H9 (cell line): ENCODE results near the gene ZNF526. TPM values are rescaled to one million over a fixed set of nuclear protein-coding genes. Genes with fewer than 3 reads are reported as not detected.
A peak's percentile ranks its signal among the peaks of the same experiment; 100 is the strongest.

ENCODE experiments used
- DNase-seq: peaks from one replicate; pipeline ENCODE4 v3.0.0-alpha.2; 2017
- H2AFZ ChIP-seq: one replicate; pipeline ENCODE4 v1.6.1; 2013; ENCODE audit warnings: mild to moderate bottlenecking, low read length, control low read depth, moderate library complexity
- H2AK5ac ChIP-seq: 2 replicates; pipeline ENCODE4 v1.6.1; 2013; ENCODE audit warnings: low read length, control low read depth, mixed read lengths; ENCODE audit not compliant: insufficient read length
- H2BK120ac ChIP-seq: one replicate; pipeline ENCODE4 v1.6.1; 2013; ENCODE audit warnings: low read depth, mild to moderate bottlenecking, low read length, control low read depth, inconsistent platforms; ENCODE audit not compliant: poor library complexity, severe bottlenecking
- H2BK12ac ChIP-seq: 2 replicates; pipeline ENCODE4 v1.6.1; 2013; ENCODE audit warnings: low read length, control low read depth, mixed read lengths, low read depth; ENCODE audit not compliant: insufficient read length
- H2BK15ac ChIP-seq: 2 replicates; pipeline ENCODE4 v1.6.1; 2013; ENCODE audit warnings: low read depth, low read length, control low read depth
- H2BK20ac ChIP-seq: one replicate; pipeline ENCODE4 v1.6.1; 2013; ENCODE audit warnings: low read depth, mild to moderate bottlenecking, low read length, control low read depth, inconsistent platforms; ENCODE audit not compliant: poor library complexity, severe bottlenecking
- H2BK5ac ChIP-seq: 2 replicates; pipeline ENCODE4 v1.6.1; 2013; ENCODE audit warnings: low read length, control low read depth, mixed read lengths; ENCODE audit not compliant: insufficient read length
- H3K14ac ChIP-seq: 2 replicates; pipeline ENCODE4 v1.6.1; 2013; ENCODE audit warnings: low read length, control low read depth; ENCODE audit not compliant: insufficient read depth
- H3K18ac ChIP-seq: 2 replicates; pipeline ENCODE4 v1.6.1; 2013; ENCODE audit warnings: low read depth, mild to moderate bottlenecking, mixed read lengths, low read length, control low read depth; ENCODE audit not compliant: insufficient read length
- H3K23ac ChIP-seq: 2 replicates; pipeline ENCODE4 v1.6.1; 2013; ENCODE audit warnings: low read length, control low read depth, mixed read lengths, low read depth; ENCODE audit not compliant: insufficient read length
- H3K23me2 ChIP-seq: 2 replicates; pipeline ENCODE4 v1.6.1; 2013; ENCODE audit warnings: low read depth, mild to moderate bottlenecking, mixed read lengths, low read length, control low read depth; ENCODE audit not compliant: insufficient read length, poor library complexity, severe bottlenecking
- H3K27ac ChIP-seq: 2 replicates; pipeline ENCODE4 v1.5.1; 2013; ENCODE audit warnings: low read length, control low read depth, mixed read lengths, low read depth; ENCODE audit not compliant: insufficient read length
- H3K27me3 ChIP-seq: 2 replicates; pipeline ENCODE4 v1.6.1; 2013; ENCODE audit warnings: low read length, control low read depth, inconsistent platforms; ENCODE audit not compliant: insufficient read depth
- H3K4ac ChIP-seq: 2 replicates; pipeline ENCODE4 v1.6.1; 2013; ENCODE audit warnings: low read depth, mild to moderate bottlenecking, control low read depth, inconsistent platforms, low read length, moderate library complexity
- H3K4me1 ChIP-seq: 2 replicates; pipeline ENCODE4 v1.6.1; 2013; ENCODE audit warnings: low read length, control low read depth, inconsistent platforms; ENCODE audit not compliant: insufficient read depth
- H3K4me2 ChIP-seq: 2 replicates; pipeline ENCODE4 v1.6.1; 2013; ENCODE audit warnings: low read length, control low read depth, mixed read lengths; ENCODE audit not compliant: insufficient read length, insufficient read depth
- H3K56ac ChIP-seq: 2 replicates; pipeline ENCODE4 v1.6.1; 2013; ENCODE audit warnings: low read depth, mild to moderate bottlenecking, mixed read lengths, low read length, control low read depth; ENCODE audit not compliant: insufficient read length
- H3K79me1 ChIP-seq: 2 replicates; pipeline ENCODE4 v1.6.1; 2013; ENCODE audit warnings: low read depth, mild to moderate bottlenecking, moderate library complexity, low read length, control low read depth, inconsistent platforms; ENCODE audit not compliant: insufficient read depth, poor library complexity, severe bottlenecking
- H3K79me2 ChIP-seq: 2 replicates; pipeline ENCODE4 v1.6.1; 2013; ENCODE audit warnings: low read length, control low read depth, inconsistent platforms; ENCODE audit not compliant: insufficient read depth
- H3K9ac ChIP-seq: 2 replicates; pipeline ENCODE4 v1.6.1; 2013; ENCODE audit warnings: low read length, control low read depth, mixed read lengths; ENCODE audit not compliant: insufficient read length; ENCODE audit errors: extremely low read depth
- H3K9me3 ChIP-seq: one replicate; pipeline ENCODE4 v1.6.1; 2013; ENCODE audit warnings: low read depth, low read length, inconsistent platforms; ENCODE audit not compliant: control insufficient read depth
- H3T11ph ChIP-seq: one replicate; pipeline ENCODE4 v1.6.1; 2013; ENCODE audit warnings: mild to moderate bottlenecking, low read length, control low read depth, inconsistent platforms
- H4K20me1 ChIP-seq: one replicate; pipeline ENCODE4 v1.6.1; 2013; ENCODE audit not compliant: control insufficient read depth, insufficient read length, insufficient read depth
- H4K5ac ChIP-seq: 2 replicates; pipeline ENCODE4 v1.6.1; 2013; ENCODE audit warnings: low read depth, mild to moderate bottlenecking, mixed read lengths, low read length, control low read depth; ENCODE audit not compliant: insufficient read length
- H4K8ac ChIP-seq: replicated peaks from 2 replicates; pipeline ENCODE4 v1.6.1; 2013; ENCODE audit warnings: low read length, control low read depth, mixed read lengths, low read depth; ENCODE audit not compliant: insufficient read length
- H4K91ac ChIP-seq: 2 replicates; pipeline ENCODE4 v1.6.1; 2013; ENCODE audit warnings: low read depth, mild to moderate bottlenecking, moderate library complexity, mixed read lengths, low read length, control low read depth; ENCODE audit not compliant: insufficient read length
- H3K27ac Mint-ChIP-seq, 3 experiments: 2 replicates in 2 of 3; 3 replicates in 1 of 3; pipeline ENCODE4 v1.8.0; 2020 to 2021; ENCODE audit warnings: mixed read lengths in 3 of 3, mild to moderate bottlenecking in 1 of 3, moderate library complexity in 1 of 3
- H3K27me3 Mint-ChIP-seq: 2 replicates; pipeline ENCODE4 v1.8.0; 2021; ENCODE audit warnings: low read depth, mild to moderate bottlenecking, moderate library complexity, mixed read lengths
- H3K36me3 Mint-ChIP-seq, 3 experiments: 2 replicates in 2 of 3; 3 replicates in 1 of 3; pipeline ENCODE4 v1.8.0; 2020 to 2021; ENCODE audit warnings: low read depth in 3 of 3, mixed read lengths in 3 of 3; ENCODE audit not compliant: insufficient read depth in 1 of 3
- H3K4me1 Mint-ChIP-seq, 2 experiments: 2 replicates each; pipeline ENCODE4 v1.8.0; 2020; ENCODE audit warnings: mixed read lengths in 2 of 2
- H3K4me3 Mint-ChIP-seq, 2 experiments: 2 replicates in 1 of 2; 3 replicates in 1 of 2; pipeline ENCODE4 v1.8.0; 2020 to 2021; ENCODE audit warnings: mild to moderate bottlenecking in 2 of 2, mixed read lengths in 2 of 2, moderate library complexity in 1 of 2
- H3K9me3 Mint-ChIP-seq, 2 experiments: 2 replicates in 1 of 2; 3 replicates in 1 of 2; pipeline ENCODE4 v1.8.0; 2020; ENCODE audit warnings: mild to moderate bottlenecking in 2 of 2, mixed read lengths in 2 of 2, moderate library complexity in 1 of 2
- CTCF ChIP-seq: fragments of 200-600 bp; sonication (generic); conservative IDR thresholded peaks from 3 replicates; pipeline ENCODE4 v1.8.0; 2021; ENCODE audit warnings: antibody characterized with exemption, mild to moderate bottlenecking
- WGBS: extraction: QIAGEN DNeasy Blood & Tissue Kit; methylation state at CpG from one replicate; pipeline ENCODE4 v1.1.7; 2013; ENCODE audit warnings: missing lambda C conversion rate, low lambda C conversion rate, mixed read lengths; ENCODE audit not compliant: insufficient read length; ENCODE audit errors: extremely low coverage; 5-methylcytosine and 5-hydroxymethylcytosine counted together
- total RNA-seq: library from RNA; stranded (reverse); gene quantifications from 2 replicates; pipeline ENCODE4 v1.2.1, GENCODE V29; 2021

ZNF526 gene
- total RNA-seq, 1 experiment from 2014 or later, result 20.5 TPM

- Histone ChIP-seq H3K14ac (no peak overlapping the region), H3K9me3 (no peaks in the 10 kb centered on the region), H2BK12ac (no peak overlapping the region), H3K56ac (no peak overlapping the region), H4K20me1 (no peaks in the 10 kb centered on the region), H3K23me2 (peaks cover 2% of the 10 kb centered on the region), H4K5ac (no peak overlapping the region), H3K27me3 (no peaks in the 10 kb centered on the region), H2AK5ac (no peak overlapping the region), H4K8ac (no peak overlapping the region), H2BK5ac (no peak overlapping the region), H2AFZ (no peak overlapping the region), H2BK120ac (no peak overlapping the region), H3K23ac (no peak overlapping the region), H2BK20ac (no peak overlapping the region), H3K4me1 (no peaks in the 10 kb centered on the region), H3K79me1 (peaks cover 4% of the 10 kb centered on the region), H3K27ac (no peak overlapping the region), H3K9ac (no peak overlapping the region), H3K4me2 (no peak overlapping the region), H3K18ac (no peak overlapping the region), H3T11ph (no peak overlapping the region), H3K4ac (no peak overlapping the region), H4K91ac (no peak overlapping the region), H3K79me2 (peaks cover 6% of the 10 kb centered on the region; the same call in 1 of the 2 replicates), H2BK15ac (no peak overlapping the region)
- WGBS, result no CpG with 5 or more reads among the region's 14 CpGs
- H3K36me3 Mint-ChIP-seq, result peaks cover 48 to 75% (median 72%) of the 10 kb centered on the region in 3 experiments
- peaks cover 24 to 33% of the 10 kb centered on the region in 2 experiments for H3K4me1 Mint-ChIP-seq
- no peak for DNase-seq
- H3K27me3 Mint-ChIP-seq, result no peaks in the 10 kb centered on the region
- peak overlapping the region; percentile 66 to 78 (median 77); a peak in 4 of 7 replicates for H3K27ac Mint-ChIP-seq
- no peak overlapping the region; a peak in 1 of 5 replicates for H3K4me3 Mint-ChIP-seq
- H3K9me3 Mint-ChIP-seq, result no peaks in the 10 kb centered on the region
- no peak for TF ChIP-seq CTCF
Observed at GRCh38 chr19:42206871-42207755, 13.0 kb upstream of the ZNF526 start.
